NCI-H2107 treated with DMSO at 0.1 percent for 48 hours (cell line): ENCODE data around the gene LYZL1.
"Not testable (repeated sequence)": the region's sequence is repeated elsewhere in the genome, so short reads cannot be mapped to it uniquely, and the experiment has no call there.

Experiments used
- DNase-seq: peaks from one replicate; lab custom pipeline; 2025; ENCODE audit not compliant: unreplicated experiment; lab: John Stamatoyannopoulos, UW

Gene LYZL1

DNA sequence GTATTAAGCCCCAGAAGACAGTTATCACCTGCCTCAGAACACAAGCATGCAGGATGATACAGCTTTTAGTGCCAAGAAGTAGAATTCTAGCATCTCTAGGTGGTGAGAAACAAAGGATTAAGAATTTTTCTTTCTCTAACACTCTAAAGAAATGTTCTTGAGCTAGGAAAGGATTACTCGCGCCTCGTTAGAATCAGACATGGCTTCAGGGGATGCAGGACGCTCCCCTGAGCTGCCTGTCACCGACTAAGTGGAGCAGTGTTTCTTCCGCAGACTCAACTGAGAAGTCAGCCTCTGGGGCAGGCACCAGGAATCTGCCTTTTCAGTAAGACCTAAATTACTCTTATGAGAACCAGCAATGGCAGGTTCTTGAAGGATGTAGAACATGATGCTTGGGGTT is at the start of gene LYZL1:
TSS of gene LYZL1 (plus strand) at position 165 of the 400 bp plus-strand sequence. CDS start 2,798 bp downstream, outside the sequence.
- DNase-seq: not testable (repeated sequence)

DNA sequence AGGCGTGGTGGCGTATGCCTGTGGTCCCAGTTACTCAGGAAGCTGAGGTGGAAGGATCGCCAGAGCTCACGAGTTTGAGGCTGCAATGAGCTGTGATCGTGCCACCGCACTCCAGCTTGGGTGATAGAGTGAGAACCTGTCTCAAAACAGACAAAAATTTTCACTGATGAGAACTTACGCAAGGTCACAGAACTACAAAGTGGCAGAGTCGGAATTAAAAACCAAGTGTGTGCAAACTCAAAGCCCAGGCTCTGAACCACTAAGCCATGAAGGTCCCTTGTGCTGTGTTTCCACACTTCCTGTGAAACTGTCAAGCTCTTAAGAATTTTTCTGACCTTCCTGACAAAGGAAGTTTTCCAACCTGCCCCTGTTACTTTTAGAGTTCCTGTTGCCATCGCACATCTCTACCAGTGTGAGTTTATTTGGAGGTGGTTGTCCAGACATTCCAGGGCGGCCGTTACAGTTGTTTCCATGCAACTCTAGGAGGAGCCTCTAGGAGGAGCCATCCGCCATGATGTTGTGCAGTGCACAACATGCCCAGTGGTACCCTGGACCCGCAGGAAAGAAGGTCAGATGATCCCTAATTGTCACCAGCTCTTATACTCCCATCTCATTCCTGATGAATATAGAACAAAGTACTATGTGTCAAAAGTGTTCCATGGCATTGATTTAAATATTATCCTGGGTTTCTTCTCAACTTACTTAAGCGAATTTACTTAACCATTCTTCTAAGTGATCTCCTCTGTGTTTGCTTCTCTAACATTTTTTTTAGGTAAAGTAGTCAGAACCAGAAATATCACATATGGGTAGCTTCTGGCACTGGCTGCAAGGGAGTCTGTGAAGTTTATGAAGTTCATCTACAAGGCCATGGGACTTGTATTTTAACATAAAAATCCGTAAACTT is 49.0 kb upstream of the LYZL1 start:
- no peak for DNase-seq

DNA sequence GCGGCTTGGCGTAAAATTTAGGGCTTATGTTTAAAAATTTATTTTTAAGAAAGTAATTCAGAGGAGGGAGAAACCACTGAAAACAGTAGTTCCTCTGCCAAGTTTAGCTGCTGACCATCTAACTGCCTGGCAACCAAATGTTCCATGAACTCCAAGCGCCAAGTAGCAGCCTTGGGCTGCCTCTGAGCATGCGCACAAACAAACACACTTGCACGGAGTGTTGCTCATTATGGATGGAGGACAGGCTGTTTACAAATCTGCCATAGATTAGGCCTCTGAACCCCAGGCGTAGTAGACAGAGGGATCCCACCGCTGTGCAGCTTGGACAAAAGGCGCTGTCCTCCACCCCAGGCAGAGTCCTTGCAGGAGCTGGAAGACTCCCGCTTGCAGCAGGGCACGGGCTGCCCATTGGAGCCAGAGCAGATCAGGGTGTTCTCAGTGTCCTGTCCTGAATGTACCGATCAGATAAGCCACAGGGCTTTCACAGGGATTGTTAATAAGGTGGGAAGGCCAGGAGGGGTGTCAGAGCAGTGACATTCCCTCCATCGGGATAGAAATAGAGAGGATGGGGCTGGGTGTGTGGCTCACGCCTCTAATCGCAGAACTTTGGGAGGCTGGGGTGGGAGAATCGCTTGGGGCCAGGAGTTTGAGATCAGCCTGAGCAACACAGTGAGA is 47.7 kb upstream of the LYZL1 start:
- no peak for DNase-seq

GRCh38 chr10:29241925-29242324 is 46.9 kb upstream of the LYZL1 start:
- DNase-seq: no peak

- DNase-seq: no peak
Observed at GRCh38 chr10:29243066-29243465, 45.8 kb upstream of the LYZL1 start.

DNA sequence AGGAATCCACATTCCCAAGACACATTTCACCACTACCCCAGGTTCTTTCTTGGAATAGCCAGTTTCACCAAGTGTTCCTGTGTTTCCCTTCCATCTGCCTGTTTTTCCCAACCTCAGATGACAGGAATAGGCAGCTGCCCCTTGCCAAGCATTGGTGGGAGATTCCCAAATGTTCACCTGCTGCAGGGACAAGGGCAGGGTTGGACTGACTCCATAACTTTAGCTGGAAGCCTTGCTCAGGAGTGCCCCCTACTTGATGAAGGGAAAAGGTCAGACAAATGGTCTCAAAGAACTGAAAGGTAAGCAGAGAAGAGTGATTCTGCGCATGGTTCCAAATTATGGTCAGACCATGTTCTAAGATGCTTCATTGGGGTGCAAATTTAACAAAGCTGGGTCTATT is 45.1 kb upstream of the LYZL1 start:
- DNase-seq: no peak

- no peak for DNase-seq
Observed at GRCh38 chr10:29244978-29245377, 43.9 kb upstream of the LYZL1 start.

GRCh38 chr10:29245476-29245875 is 43.4 kb upstream of the LYZL1 start:
- DNase-seq: no peak

DNA sequence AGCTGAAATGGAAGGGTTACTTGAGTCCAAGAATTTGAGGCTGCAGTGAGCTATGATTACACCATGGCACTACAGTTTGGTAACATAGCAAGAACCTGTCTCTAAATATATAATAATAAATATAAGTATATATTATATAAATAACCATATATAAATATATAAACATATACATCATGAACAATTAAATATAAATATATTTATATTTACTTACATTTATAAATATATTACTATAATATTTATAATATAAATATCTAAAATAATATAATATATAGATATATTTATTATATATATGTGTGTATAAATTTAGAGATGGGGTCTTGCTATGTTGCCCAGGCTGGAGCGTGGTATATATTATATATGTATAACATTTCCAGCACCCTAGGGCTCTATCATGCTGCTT is 42.4 kb upstream of the LYZL1 start:
- no peak for DNase-seq

DNA sequence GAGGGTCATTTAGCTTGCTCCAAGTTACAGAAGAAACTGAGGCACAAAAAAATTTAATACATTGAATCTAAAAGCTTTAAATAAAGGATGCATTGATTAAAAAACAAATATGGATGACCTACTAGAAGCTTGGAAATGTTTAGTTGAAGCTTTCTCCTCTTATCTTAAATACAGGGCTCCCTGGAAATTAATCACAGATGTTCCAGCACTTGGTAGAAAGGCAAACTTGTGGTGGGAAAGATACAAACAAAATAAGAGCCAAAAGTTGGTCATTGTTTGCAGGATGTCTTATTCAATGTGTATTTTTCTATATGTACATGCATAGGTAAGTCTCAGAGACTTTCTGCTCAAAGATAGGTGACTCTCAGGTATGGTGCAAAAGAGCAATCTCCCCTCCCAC is 40.7 kb upstream of the LYZL1 start:
- DNase-seq: no peak

GRCh38 chr10:29249018-29249417 is 39.9 kb upstream of the LYZL1 start:
- DNase-seq: no peak

GRCh38 chr10:29250066-29250465 is 38.8 kb upstream of the LYZL1 start:
- DNase-seq: no peak

- no peak for DNase-seq
Observed at GRCh38 chr10:29252811-29253689, 35.8 kb upstream of the LYZL1 start.

DNA sequence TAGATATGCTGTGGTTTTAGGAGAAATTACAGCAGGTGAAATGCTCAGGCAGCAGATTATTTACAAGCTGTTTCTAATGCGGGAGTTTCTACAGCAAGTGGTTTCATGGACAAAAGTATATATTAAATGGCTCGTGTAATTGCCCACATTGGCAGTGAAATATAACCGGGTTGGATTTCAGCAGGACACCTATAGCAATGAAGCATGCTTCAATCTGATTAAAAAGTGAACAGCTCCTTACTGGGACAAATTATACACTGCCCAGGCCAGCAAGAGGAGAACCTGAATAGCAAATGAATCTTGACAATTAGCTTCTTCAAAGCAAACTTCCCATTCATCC is 35.2 kb upstream of the LYZL1 start:
- DNase-seq: peak; percentile 24

DNA sequence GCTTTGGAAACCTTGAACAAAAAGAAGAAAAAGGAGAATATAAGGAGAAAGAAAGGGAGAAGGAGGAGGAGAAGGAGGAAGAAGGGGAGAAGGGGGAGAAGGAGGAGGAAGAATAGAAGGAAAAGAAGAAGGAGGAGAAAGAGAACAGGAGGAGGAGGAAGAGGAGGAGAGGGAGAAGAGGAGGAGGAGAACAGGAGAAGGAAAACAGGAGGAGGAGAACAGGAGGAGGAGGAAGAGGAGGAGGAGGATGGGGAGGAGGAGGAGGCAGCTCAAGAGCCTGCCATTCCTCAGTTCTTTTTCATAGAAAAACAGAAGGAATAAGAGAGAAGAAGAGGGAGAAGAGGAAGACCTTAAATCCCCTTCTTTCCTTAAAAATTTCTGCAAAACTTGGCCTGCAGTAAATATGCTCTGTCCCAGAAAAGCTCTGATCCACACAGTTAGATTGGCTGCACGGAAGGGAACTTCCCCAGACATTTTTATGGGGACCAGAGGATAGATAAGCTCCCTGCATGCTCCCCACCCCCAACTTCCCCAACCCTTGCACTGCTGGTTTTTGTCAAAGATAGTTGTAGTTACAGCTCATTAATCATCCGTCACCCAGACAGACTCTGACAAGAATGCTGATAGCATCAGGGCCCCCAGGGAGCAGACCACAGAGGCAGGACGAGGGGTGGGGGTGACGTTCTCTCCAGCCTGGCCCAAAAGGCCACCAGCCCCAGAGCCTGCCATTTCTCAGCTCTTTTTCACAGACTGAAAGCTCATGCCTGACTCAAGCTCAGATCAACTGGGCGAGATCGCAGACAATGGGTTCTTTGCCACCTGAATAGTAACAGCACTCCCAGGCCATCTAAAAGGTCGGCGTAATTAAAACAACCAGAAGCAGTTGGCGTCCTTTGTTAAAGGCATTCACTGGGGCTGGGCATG is 34.5 kb upstream of the LYZL1 start:
- peak; percentile 25 for DNase-seq

DNA sequence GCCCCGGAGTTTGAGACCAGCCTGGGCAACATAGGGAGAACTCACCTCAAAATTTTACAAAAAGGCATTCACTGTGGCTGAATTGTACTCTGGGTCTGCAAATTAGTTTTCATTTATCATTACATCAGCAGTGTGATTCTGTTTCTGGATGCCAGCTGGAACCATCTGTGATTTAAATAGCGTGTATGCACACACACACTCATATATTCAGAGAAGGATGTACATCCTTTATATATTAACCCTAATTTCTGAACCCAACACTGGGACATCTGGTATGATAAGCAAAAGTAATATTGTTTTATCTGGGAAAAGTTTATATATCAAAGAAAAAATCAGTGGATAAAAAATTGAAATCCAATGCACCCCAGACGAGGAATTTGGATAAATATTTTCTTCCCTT is 33.8 kb upstream of the LYZL1 start:
- DNase-seq: no peak

GRCh38 chr10:29256019-29256418 is 32.9 kb upstream of the LYZL1 start:
- DNase-seq: no peak

DNA sequence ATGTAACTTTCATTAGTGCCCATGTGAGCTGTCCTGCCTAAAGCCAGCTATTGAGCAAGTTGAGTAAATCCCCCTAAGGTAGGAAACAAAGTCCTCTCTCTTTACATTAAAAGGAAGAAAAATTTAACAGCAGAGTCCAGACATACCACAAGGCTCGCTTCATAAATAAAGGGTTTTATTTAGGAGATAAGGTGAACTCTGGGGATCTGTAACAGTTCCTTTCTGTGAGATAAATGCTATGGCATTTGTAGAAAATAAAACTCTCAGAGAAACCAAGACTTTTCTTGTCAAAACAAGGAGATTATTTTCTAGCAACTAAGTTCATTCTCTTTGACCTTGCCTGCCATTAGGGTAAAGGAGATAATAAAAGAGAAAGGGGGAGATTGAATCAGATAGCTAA is 32.3 kb upstream of the LYZL1 start:
- DNase-seq: no peak

- no peak for DNase-seq
Observed at GRCh38 chr10:29257106-29257783, 31.6 kb upstream of the LYZL1 start.

- DNase-seq: no peak
Observed at GRCh38 chr10:29257784-29258135, 31.1 kb upstream of the LYZL1 start.
